Activated CD4-positive, alpha-beta T cell treated with anti-CD3 and anti-CD28 coated beads for 4 hours (primary cell): Measurements from ENCODE around the gene TENT4A.
"Not testable (repeated sequence)": the region's sequence is repeated elsewhere in the genome, so short reads cannot be mapped to it uniquely, and the experiment has no call there.

Experiments used
- DNase-seq, 2 donors: peaks; one replicate each; pipeline ENCODE4 v3.0.0-alpha.2; 2020

The TENT4A gene

DNA sequence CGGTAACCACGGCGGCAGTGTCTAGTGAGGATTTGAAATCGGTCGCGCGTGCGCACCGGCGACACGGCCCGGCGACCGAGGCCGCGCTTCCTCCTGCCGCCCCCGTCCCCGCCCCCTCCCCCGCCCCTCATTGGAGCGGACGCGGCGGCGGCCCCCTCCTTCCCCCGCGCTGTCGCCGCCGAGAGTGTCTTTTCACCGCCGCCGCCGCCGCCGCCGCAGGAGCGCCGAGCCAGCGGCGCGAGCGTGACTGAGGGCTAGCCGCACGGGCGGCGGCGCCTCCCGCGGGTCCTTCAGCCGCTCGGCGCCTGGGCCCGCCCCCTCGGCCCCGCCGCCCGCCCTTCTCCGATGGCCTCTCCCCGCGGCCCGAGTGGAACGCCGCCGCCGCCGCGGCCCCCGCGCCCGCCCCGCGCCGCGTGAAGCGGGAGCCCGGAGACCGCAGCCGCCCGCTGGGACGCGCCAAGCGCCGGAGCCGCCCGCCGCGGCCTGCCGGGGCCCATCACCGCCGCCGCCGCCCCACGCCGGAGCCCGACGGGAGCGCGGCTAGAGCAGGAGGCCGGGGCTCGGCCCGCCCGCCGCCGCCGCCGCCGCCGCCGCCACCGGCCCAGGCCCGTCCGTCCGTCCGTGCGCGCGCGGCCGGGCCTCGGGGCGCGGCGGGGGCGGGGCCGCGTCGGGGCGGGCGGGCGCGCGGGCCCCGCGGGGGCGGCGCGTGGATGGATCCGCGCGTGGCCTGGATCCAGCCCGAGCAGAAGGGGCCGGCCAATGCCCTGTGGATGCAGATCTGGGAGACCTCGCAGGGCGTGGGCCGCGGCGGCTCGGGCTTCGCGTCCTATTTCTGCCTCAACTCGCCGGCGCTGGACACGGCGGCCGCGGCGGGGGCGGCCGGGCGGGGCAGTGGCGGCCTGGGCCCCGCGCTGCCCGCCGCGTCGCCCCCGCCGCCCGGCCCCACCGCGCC is at the start of gene TENT4A:
Gene TENT4A, plus strand, starts transcription at position 159 of the 952 bp plus-strand sequence. Its CDS starts 552 bp downstream, at position 711.
- peak; percentile 17 to 34 for DNase-seq

DNA sequence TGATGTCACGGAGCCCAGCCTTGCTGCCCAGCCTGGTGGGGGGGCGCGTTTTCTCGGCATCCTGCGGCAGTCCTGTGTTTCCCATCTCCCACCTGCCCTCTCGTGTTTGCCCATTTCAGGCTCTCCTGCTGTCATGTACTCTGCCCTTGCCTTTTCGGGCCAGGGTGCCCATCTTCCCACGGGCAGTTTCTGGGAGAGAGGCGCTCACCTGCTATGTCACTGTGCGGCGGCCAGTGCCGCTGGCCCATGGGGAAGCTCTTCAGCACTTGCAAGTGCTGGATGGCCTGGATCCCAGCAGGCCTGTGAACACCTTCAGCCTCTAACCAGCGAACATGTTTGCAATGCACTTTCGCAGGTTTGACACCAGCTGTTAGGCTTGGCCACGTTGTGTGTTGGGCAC is 46.5 kb upstream of the TENT4A start:
- DNase-seq: no peak

DNA sequence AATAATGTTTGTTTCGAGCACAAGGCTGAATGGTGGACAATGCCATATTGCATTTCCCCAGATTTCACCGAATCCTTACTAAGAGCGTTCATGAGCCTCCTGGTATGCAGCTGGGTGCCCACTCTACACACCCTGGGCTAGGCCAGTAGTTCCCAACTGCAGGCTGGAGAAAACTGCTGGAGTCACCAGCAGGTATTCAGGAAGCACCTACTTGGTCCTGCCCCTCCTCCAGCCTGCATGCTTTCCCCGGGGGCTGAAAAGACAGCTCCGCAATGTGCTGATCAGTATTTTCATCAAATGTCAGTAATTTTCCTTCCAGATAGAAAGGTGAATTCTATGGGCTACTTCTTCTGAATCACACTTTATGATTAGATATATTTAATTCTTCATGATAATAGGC is 45.6 kb upstream of the TENT4A start:
- DNase-seq: no peak

DNA sequence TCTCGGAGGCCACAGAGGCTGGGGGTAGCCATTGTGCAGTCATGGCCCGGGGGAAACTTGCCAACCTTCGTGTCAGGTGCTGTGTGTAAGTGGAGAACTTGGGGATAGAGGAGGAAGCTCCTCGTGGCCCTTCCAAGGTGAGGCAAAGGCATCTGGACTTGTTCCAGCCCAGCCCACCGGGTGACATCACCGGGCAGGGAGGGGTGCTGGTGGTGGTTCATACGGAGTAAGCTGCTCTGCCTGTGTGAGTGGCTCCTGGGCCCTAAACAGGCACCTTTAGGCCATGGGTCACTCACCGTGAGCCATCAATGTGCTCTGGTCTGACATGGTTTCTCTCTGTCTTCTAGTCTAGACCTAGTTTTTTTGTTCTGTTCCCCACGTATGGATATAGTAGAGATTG is 44.5 kb upstream of the TENT4A start:
- DNase-seq: not testable (repeated sequence)

DNA sequence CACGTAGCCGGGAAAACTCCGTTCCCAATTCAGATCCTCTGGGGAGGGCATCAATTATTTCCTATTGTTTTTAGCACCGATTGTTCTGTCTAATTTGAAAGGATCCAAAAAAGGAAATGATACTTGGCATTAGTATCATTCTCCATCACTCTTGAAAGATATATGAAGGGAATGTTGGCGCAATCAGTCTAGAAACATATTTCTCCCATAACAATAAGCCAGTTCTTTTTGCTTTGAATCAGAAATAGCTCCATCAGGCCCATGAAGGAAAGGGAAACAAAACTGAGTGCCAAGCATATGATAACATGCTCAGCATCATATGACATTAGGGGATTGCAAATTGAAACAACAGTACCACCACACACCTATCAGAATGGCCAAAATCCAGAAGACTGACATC is 40.2 kb upstream of the TENT4A start:
- DNase-seq: no peak

DNA sequence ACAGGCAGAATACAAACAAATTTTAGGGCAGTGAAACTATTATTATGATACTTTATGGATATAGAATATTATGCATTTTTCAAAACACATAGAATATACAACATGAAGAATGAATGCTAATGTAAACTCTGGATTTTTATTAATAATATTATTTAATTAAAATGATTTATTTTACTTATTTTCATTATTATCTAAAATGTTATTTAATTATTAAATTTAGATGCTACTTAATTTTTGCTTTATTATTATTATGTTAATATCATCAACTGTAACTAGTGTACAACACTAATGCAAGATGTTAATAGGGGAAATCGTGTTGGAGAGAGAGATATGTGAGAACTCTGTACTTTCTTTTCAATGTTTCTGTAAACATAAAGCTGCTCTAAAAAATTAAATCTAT is 39.3 kb upstream of the TENT4A start:
- no peak for DNase-seq

DNA sequence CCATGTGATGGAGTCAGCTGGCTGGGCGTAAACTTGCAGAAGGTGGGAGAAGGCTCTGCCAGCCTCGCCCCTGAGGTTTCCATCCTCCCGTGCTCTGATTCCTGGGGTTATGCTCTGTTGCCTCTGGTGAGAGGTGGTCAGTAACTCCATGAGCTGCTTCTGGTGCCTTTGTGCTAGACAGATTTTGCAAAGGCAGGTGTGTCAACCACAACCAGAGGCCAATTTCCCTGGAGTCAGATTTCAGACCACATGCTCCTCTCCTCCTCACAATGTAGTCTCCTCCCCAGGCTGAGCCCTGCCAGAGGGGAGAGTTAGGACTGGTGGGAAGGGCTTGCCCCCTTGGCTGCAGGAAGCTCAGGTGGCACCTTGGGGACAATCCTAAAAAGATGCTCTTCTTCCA is 38.8 kb upstream of the TENT4A start:
- no peak for DNase-seq

DNA sequence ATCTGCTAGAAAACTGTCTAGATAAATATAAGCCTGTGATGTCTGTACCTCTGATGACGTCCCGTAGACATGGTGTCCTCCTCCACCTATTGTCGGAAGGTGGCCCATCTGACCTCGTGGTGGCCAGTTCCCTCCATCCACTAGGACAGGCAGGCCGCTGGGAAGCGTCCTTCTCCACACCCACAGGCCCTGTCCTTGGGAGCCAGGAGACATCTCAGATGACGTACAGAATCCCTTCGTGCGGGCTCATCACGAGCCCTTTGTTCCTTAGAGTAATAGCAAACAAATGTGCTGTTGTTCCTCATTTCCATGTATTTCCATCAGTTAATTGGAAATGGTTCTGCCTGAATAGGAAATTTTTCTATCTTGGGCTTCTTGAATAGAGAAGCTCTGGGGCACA is 38.3 kb upstream of the TENT4A start:
- DNase-seq: no peak

DNA sequence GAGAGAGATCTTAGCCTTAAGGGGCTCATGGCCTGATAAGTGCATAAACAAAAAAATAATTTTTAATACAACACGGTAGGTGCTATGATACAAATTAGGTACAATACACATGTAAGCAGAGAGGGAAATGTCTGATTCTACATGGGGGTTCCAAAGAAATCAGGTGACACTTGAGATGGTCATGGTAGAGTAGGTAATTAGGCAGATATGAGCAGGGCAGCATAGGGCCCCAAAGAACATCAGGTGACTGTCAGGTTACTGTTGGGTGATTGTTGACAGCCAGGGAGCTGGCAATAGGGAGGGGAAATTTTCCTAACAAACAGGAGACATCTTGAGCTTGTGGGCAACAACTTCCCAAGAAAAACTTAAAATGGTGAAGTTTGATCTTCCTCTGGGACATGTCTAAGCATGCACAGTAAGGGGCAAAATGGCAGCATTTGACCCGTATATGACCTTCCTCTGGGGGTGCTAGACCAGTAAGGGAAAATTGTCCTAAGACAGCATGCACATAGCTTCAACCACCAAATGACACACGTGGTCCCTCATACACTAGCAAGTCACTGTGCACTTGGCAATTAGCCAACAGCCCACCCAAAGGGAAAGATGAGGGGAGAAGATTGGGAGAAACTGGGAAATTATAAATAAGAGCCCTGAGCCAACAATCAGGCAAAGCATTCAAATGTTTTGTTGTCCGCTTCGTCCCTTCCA is 37.3 kb upstream of the TENT4A start:
- no peak for DNase-seq

DNA sequence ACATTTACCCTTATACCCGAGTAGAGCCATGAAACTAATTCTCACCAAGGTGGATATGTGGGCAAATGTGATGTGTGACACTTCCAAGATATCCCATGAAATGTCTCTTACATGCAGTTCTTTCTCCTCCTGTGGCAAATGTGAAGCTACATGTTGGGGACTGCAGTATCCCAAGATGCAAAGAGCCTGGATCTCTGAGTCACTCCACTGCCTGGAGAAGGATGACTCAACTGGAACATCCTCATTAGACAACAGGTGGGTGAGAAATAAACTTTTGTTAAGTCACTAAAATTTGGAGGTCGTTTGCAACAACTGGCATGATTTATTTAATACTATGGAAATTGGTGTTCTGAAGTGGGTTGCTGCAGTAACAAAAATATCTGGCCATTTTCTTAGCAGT is 36.5 kb upstream of the TENT4A start:
- no peak for DNase-seq

DNA sequence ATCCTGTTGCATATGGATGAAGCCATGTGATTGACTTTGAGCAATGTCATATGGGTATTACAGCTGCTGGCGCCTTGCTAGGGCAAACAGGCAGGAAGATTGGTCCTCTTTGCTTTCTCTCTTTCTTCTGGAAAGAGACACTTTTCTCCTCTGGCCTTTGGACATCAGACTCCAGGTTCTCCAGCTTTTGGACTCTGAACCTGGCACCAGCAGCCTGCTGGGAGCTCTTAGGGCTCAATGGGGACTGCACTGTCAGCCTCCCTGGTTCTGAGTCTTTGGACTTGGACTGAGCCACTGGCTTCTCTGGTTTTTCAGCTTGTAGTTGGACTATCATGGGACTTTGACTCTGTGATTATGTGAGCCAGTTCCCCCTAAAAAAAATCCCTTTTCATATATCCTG is 34.8 kb upstream of the TENT4A start:
- DNase-seq: no peak

DNA sequence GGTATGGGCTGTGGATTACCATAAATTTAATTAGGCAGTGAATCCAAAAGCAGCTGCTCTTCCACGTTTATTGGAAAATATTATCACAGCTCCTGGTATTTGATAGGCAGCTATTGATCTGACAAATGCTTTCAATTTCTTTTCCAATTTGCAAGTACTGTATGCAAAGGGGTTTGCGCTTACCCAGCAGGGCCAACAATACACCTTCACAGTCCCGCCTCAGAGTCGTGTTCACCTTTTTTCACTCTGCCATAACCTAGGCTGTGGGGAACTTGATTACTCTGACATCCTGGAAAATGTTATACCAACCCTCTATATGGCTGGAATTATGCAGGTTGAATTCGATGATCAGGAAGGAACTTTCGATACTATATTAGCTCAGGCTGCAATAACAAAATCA is 32.3 kb upstream of the TENT4A start:
- DNase-seq: no peak

DNA sequence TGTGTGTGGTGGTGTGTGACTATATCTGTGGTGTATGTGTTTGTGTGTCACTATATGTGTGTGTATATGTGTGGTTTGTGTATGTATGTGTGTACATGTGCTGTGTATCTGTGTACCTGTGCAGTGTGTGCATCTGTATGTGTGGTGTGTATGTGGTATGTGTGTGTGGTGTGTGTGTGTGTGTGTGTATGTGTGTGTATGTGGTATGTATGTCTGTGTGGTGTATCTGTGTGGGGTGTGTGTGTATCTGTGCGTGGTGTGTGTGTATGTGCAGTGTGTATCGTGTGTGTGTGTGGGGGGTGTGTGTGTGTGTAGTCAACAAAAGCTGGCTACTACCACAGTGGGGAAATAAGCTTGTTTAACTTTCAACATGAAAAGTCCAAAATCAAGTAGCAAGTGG is 31.6 kb upstream of the TENT4A start:
- no peak for DNase-seq

DNA sequence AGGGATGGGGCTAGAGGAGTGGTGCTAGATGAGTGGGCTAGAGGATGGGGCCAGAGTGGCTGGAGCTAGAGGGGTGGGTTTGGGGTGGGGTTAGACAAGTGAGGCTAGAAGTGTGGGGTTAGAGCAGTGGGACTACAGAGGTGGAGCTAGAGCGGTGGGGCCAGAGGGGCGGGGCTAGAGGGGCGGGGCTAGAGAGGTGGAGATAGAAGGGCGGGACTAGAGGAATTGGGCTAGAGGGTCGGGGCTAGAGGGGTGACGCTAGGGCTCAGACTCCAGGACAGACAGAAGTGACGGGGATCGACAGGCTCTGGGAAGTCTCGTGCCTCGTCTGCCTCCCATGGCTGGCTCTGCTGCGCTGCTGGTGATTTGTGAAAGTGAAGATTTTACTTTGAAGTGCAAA is 31.0 kb upstream of the TENT4A start:
- DNase-seq: no peak

DNA sequence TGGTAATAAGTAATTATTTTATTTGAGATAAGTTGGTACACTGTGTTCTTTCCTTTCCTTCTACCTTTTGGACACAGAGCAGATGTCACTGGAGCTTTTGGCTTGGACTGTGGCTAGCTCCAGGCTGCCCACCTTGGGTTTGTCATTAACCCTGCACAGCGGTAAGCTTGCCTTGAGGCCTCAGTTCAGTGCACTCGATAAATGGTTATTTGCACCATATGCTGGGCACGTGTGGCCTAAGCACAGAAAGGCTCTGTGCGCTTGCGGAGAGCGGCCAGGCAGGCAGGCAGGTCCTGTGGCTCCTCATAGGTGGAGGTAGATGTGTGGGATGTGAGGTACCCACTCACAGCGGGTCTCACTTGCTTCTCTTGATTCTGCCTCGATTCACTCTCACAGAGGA is 30.0 kb upstream of the TENT4A start:
- DNase-seq: no peak

DNA sequence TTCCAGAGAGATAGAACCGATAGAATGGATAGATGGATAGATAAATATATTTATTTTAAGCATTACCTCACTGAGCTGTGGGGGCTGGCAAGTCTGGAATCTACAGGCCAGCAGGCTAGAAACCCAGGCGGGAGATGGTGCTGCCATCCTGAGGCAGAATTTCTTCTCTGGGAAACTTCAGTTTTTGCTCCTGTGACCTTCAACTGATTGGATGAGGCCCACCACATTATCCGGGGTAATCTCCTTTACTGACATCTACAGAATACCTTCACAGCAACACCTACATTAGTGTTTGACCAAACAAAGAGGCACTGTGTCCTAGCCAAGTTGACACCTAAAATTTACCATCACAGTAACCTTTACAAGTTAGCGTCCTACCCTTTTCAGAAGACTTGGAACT is 29.2 kb upstream of the TENT4A start:
- DNase-seq: no peak

DNA sequence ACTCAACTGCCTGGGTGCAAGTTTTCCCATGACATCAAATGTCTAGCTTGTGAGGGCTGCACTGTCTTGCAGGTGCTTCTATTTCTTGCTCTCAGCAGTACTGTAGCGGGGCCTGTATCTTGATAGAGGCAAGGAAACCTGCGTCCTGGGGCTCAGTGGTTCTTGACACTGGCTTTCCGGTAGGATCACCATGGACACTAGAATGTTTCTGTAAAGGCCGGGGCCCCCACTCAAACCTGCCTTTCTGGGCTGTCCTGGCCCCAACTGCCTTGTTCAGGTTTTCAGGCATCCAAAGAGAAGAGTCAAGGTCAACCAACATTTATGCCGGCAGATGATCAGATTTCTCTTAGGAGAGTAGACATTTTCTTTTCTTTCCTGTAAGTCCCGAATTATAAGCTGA is 26.7 kb upstream of the TENT4A start:
- no peak for DNase-seq

DNA sequence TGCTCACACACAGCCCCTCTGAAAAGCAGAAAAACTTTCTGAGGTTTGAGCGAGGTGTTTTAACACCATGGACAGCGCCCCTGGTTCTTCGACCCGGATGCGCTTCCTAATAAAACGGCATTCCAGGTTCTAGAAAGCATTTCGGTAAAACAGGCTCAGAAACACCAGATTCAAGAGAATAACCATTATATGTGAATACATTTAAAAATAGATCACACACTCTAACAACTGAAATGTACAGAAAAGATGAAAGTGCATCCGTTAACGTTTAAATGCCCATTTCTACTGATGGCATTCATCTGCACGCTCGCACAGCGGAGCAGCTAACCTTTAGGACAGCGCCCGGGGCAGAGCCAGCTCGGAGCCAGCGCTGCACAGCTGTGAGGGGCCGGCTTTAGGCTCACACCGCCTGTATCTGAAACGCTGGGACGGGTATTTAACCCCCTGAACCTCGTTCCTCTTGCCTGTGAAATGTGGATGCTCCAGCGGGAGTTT is 26.3 kb upstream of the TENT4A start:
- no peak for DNase-seq

DNA sequence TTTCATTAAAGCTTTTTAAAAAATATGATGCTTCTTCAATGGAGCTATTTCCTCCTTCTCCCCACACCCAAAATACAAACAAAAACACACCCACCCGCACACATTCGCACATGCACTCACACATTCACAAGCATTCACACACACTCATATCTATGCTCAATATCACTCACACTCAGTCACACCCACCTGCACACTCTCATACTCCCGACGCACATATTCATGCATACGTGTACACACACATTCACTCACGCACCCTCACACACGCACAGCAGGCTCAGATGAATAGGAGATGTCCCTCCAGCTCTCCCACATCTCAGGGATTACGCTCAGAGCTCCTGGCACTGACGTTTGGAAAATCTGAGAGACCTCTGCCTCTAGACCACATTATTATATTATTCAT is 25.7 kb upstream of the TENT4A start:
- no peak for DNase-seq

DNA sequence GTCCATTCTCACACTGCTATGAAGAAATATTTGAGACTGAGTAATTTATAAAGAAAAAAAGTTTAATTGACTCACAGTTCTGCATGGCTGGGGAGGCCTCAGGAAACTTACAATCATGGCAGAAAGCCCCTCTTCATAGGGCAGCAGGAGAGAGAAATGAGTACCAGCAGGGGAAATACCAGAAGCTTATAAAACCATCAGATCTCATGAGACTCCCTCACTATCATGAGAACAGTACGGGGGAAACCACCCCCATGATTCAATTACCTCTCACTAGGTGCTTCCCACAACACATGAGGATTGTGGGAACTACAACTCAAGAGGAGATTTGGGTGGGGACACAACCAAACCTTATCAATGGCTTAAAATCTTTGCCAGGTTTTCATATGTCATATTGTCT is 20.3 kb upstream of the TENT4A start:
- no peak for DNase-seq

DNA sequence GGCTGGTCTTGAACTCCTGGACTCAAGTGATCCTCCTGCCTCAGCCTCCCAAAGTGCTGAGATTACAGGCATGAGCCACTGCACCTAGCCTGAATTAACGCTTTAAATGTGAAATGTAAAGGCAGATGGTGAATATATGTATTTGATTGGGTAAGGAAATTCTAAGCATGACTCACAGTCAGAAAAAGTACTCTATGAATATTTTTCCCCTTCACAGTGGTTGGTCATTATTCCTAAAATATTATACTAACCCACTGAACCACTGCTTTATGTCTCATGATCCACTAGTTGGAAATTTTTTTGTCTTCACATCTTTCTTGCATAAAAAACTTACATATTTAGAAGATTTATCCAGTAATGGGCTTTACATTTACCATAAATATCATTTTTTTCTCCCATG is 14.5 kb upstream of the TENT4A start:
- no peak for DNase-seq

DNA sequence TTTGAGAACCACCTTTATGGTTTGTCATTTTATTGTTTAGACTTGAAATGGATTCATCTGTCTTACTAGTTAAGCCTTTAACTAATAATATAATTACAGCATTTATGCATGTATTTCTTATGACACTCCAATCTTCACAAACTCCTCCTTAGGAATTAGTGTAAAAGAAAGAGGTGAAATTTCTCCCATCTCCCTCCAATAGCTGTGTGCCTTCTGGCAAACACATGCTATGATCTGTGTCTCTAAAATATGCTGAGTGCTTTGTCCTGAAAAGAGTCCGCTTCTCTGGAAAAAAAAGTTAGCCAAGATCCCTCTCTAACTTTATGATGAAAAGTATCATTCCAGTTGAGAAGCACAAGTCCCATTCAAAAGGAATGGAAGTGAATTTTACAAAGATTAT is 13.9 kb upstream of the TENT4A start:
- DNase-seq: no peak

DNA sequence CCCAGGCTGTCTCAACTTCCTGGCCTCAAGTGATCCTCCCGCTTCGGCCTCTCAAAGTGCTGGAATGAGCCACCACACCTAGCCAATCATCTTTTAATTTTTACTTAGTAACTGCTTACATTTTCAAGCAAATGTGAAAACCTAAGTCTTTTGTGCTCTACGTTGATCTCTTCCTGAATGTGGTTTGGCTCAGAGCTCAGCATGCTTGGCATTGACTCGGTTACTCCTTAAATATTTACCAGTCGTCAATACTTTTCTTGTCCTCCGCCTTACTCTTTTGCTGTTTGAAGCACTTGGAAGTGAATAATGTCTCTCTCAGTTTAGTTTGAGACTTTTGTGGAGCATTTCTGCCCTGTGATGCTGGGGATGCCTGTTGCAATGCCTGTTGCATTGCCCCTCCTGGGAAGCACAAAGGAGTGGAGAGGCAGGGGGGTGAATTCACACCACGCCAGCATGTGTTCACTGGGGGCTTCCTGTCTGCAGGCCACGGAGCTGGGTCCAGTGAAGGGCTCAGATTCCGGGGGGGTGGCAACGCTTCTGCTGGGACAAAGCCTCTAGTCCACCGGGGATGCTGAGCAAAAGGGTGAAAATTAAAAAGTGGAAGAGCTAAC is 13.1 kb upstream of the TENT4A start:
- no peak for DNase-seq
